BE2C (cell line): ENCODE data around the gene GRID1.
"Not testable (repeated sequence)": the region's sequence is repeated elsewhere in the genome, so short reads cannot be mapped to it uniquely, and the experiment has no call there.

ENCODE experiments used
- DNase-seq: peaks from one replicate; pipeline ENCODE4 v3.0.0-alpha.2; 2020
- H3K27me3 ChIP-seq: fragments of 250-450 bp; sonication (Bioruptor Pico); 2 replicates; pipeline ENCODE4 v1.5.1; 2020; ENCODE audit warnings: mild to moderate bottlenecking
- H3K36me3 ChIP-seq: fragments of 250-450 bp; sonication (Bioruptor Pico); 2 replicates; pipeline ENCODE4 v1.5.1; 2020; ENCODE audit warnings: mild to moderate bottlenecking
- H3K4me1 ChIP-seq: fragments of 250-450 bp; sonication (Bioruptor Pico); 2 replicates; pipeline ENCODE4 v1.5.1; 2020
- H3K4me3 ChIP-seq: 2 replicates; pipeline ENCODE4 v1.5.1; 2011; ENCODE audit warnings: low read depth, low read length
- H3K9me3 ChIP-seq: fragments of 250-450 bp; sonication (Bioruptor Pico); 2 replicates; pipeline ENCODE4 v1.5.1; 2020
- TF ChIP-seq, protein P1 (sequence below): IDR thresholded peaks from 2 replicates; pipeline ENCODE4 v1.5.1; 2012; ENCODE audit warnings: mild to moderate bottlenecking, low read depth, low read length

The GRID1 gene

GRCh38 chr10:86033581-86033980 lies 333.0 kb downstream of the GRID1 start:
- no peak for DNase-seq
- Histone ChIP-seq H3K9me3 (no peaks in the 10 kb centered on the region; the same call in 1 of the 2 replicates), H3K27me3 (no peaks in the 10 kb centered on the region), H3K4me3 (no peak overlapping the region), H3K36me3 (no peaks in the 10 kb centered on the region), H3K4me1 (no peaks in the 10 kb centered on the region)
- TF ChIP-seq, protein P1, sequence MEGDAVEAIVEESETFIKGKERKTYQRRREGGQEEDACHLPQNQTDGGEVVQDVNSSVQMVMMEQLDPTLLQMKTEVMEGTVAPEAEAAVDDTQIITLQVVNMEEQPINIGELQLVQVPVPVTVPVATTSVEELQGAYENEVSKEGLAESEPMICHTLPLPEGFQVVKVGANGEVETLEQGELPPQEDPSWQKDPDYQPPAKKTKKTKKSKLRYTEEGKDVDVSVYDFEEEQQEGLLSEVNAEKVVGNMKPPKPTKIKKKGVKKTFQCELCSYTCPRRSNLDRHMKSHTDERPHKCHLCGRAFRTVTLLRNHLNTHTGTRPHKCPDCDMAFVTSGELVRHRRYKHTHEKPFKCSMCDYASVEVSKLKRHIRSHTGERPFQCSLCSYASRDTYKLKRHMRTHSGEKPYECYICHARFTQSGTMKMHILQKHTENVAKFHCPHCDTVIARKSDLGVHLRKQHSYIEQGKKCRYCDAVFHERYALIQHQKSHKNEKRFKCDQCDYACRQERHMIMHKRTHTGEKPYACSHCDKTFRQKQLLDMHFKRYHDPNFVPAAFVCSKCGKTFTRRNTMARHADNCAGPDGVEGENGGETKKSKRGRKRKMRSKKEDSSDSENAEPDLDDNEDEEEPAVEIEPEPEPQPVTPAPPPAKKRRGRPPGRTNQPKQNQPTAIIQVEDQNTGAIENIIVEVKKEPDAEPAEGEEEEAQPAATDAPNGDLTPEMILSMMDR = no peak

GRCh38 chr10:86032087-86032486 lies 334.5 kb downstream of the GRID1 start:
- not testable (repeated sequence) for H3K4me1 ChIP-seq, H3K27me3 ChIP-seq, H3K9me3 ChIP-seq, DNase-seq, H3K4me3 ChIP-seq, H3K36me3 ChIP-seq

- H3K9me3 ChIP-seq = no peaks in the 10 kb centered on the region; the same call in 1 of the 2 replicates
- TF ChIP-seq, protein P1 = no peak
These were observed 336.3 kb downstream of the GRID1 start for GRCh38 chr10:86030312-86030711.

DNA sequence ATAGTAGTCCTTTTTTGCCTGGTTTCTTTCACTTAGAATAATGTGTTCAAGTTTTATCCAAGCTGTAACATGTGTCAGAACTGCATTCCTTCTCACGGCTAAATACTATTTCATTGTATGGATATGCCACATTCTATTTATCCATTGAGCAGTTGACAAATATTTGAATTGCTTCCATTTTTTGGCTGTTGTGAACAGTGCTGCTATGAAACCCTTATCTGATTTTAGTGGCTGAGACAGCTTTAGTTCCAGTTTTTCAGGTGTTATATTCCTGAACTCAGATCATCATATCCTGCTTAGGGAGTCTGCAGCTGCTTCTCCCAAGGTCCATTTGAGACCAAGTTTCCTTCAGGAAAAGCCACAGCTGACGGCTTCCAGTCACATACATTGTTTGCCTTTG lies 339.2 kb downstream of the GRID1 start:
- Histone ChIP-seq H3K4me1 (no peaks in the 10 kb centered on the region), H3K36me3 (no peaks in the 10 kb centered on the region), H3K27me3 (no peaks in the 10 kb centered on the region), H3K4me3 (no peak overlapping the region), H3K9me3 (no peaks in the 10 kb centered on the region; the same call in 1 of the 2 replicates)
- no peak for DNase-seq
- TF ChIP-seq, protein P1 = no peak

More at GRCh38 chr10:86030312-86030711, 336.3 kb downstream of the GRID1 start:
- Histone ChIP-seq H3K4me3 (no peak overlapping the region), H3K27me3 (no peaks in the 10 kb centered on the region), H3K36me3 (no peaks in the 10 kb centered on the region), H3K4me1 (no peaks in the 10 kb centered on the region)
- DNase-seq = no peak

- Histone ChIP-seq H3K4me3 (no peak overlapping the region), H3K36me3 (no peaks in the 10 kb centered on the region), H3K27me3 (no peaks in the 10 kb centered on the region), H3K9me3 (no peaks in the 10 kb centered on the region), H3K4me1 (peaks cover 3% of the 10 kb centered on the region; the same call in 1 of the 2 replicates)
- TF ChIP-seq, protein P1 = no peak
- no peak for DNase-seq
These were observed 341.1 kb downstream of the GRID1 start for GRCh38 chr10:86025509-86025908.

DNA sequence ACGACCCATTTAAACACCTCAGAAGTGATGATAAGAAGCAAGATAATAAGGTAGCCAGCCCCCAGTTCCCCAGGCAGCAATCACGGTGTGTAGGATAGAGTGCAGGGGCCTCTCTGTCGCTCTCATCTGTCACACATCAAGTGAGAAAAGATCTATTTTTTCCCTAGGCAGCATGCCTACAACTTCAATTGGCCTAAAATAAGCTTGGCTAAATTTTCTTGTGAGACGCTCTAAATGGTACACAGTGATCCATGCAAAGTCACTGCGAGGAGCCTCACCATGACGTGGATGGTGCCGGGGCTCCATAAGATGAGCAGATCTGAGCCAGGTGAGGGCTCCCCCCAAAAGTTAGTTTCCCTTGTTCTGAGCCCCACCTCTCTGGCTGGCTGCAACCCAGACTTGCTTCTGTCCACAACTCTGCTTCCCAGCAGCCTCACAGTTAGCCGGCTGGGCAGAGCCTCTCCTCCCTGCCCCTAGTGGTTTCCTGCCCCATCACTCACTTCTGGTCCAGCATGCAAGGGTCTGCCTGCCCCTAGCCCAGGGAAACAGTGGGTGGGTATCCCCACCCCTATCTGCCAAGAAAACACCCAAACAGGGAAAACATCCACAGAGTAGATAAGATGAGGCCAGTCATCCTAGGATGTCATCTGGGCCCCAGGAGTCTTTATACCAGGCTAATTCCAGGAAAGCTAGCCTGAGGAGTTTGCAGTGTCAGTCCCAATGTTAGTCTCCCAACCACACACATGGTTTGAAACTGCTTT lies 342.1 kb downstream of the GRID1 start:
- H3K4me1 ChIP-seq = peaks cover 6% of the 10 kb centered on the region
- H3K27me3 ChIP-seq = no peaks in the 10 kb centered on the region
- no peak for DNase-seq
- H3K36me3 ChIP-seq = no peaks in the 10 kb centered on the region
- H3K9me3 ChIP-seq = no peaks in the 10 kb centered on the region
- TF ChIP-seq, protein P1 = peak; percentile 26
- H3K4me3 ChIP-seq = no peak overlapping the region

GRCh38 chr10:86023931-86024280 lies 342.7 kb downstream of the GRID1 start:
- Histone ChIP-seq H3K27me3 (no peaks in the 10 kb centered on the region), H3K9me3 (no peaks in the 10 kb centered on the region), H3K4me3 (no peak overlapping the region), H3K36me3 (no peaks in the 10 kb centered on the region), H3K4me1 (peaks cover 6% of the 10 kb centered on the region)
- DNase-seq = no peak
- TF ChIP-seq, protein P1 = no peak
